DMS153 treated with DMSO at 0.1 percent for 48 hours (cell line): ENCODE data around the gene TUBA1C.
A peak's percentile ranks its signal among the peaks of the same experiment; 100 is the strongest.
"Not testable (repeated sequence)": the region's sequence is repeated elsewhere in the genome, so short reads cannot be mapped to it uniquely, and the experiment has no call there.

ENCODE experiments used
- DNase-seq: peaks from one replicate; lab custom pipeline; 2025; ENCODE audit not compliant: unreplicated experiment; lab: John Stamatoyannopoulos, UW

TUBA1C gene

GRCh38 chr12:49255456-49255855 is 9.4 kb upstream of the TUBA1C start:
- not testable (repeated sequence) for DNase-seq

- DNase-seq = no peak
Observed at GRCh38 chr12:49255857-49256637, 8.8 kb upstream of the TUBA1C start.

DNA sequence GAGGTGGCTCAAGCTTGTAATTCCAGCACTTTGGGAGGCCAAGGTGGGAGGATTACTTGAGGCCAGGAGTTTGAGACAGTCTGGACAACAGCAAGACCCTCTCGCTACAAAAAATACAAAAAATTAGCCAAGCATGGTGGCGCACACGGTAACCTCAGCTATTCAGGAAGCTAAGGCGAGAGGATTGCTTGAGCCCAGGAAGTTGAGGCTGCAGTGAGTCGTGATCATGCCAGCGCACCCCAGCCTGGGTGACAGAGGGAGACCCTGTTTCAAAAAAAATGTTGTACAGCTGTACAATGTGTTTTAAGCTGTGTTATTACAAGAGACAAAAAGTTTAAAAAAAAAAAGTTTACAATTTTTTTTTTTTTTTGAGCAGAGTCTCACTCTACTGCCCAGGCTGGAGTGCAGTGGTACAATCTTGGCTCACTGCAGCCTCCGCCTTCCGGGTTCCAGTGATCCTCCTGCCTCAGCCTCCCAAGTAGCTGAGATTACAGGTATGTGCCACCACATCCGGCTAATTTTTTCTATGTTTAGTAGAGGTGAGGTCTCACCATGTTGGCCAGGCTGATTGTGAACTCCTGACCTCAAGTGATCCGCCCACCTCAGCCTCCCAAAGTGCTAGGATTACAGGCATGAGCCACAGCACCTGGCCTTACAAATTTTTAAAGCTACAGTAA is 7.2 kb upstream of the TUBA1C start:
- not testable (repeated sequence) for DNase-seq

DNA sequence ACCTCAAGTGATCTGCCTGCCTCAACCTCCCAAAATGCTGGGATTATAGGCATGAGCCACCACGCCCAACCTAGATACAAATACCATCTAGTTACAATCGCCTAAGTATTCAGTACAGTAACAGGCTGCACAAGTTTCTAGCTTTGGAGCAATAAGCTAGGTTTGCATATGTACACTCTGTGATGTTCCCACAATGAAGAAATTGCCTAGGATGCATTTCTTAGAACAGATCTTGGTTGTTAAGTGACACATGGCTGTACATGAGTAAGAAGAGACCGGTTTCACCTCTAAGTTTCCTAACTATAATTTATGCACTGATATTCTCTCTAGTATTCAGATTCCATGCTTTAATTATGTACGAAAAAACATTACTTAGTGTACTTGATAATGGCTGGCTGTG is 5.4 kb upstream of the TUBA1C start:
- DNase-seq = no peak

- DNase-seq = no peak
Observed at GRCh38 chr12:49260166-49260565, 4.7 kb upstream of the TUBA1C start.

DNA sequence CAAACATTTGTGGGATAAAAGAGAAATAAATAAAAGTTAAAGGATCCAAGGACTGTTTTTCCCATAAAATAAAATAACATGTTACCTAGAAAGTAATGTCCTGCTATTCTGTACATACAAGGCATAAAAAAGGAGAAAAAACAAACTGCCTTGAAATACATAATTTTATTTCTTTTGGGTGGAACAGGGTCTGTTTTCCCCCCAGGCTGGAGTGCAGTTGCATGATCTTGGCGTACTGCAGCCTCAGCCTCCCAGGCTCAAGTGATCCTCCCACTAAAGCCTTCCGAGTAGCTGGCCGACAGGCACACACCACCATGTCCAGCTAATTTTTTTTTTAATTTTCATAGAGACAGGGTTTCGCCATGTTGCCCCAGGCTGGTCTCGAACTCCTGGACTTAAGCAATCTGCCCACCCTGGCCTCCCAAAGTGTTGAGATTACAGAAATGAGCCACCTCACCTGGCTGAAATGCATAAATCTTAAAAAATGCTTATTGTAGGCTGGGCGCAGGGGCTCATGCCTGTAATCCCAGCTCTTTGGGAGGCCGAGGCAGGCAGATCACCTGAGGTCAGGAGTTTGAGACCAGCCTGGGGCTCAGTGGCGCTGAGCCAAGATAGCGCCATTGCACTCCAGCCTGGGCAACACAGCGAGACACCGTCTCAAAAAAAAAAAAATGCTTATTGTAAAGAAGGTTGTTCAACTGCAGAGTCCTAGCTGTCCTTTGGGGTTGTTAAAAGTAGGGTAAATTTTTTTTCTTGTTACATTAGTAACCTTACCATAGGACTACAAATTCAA is 4.1 kb upstream of the TUBA1C start:
- no peak for DNase-seq

- no peak for DNase-seq
Observed at GRCh38 chr12:49261721-49262120, 3.2 kb upstream of the TUBA1C start.

DNA sequence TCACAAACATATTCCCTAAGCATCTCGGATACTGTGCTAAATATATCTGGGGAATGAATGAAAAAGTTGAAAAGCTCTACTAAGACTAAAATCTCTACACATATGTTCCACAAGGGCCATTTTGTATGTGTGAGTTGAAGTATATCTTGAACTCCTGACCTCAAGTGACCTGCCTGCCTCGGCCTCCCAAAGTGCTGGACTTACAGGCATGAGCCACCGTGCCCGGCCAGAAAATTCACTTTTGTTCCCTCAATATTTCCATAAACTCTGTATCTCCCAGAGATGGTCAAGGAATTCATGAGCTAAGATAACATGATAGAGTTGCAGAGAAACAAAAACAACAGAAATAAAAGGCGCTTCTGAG is 1.5 kb upstream of the TUBA1C start:
- DNase-seq = no peak

DNA sequence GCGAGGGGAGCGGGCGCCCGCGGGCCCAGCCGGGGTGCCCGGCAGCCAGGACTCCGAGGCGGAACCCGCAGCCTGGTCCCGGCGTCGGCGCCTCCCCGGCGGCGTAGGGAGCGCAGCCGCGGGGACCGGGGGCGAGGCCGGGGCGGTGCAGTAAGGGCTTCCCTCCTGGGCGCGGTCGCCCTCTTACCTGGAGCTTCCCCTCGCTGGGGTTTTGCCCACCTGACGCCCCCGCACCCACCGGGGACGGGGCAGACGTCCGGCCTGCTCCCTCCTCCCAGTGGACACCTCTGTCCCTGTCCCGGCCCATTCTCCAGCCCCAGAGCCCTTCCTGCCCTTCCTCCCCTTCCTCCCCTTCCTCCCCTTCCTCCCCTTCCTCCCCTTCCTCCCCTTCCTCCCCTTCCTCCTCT is 413 bp upstream of the TUBA1C start:
- peak; percentile 29 for DNase-seq

- not testable (repeated sequence) for DNase-seq
Observed at GRCh38 chr12:49269191-49269590, 4.3 kb downstream of the TUBA1C start.

- no peak for DNase-seq
Observed at GRCh38 chr12:49272790-49273725, 8.2 kb downstream of the TUBA1C start.

GRCh38 chr12:49273726-49274395 is 9.0 kb downstream of the TUBA1C start:
- DNase-seq = no peak

DNA sequence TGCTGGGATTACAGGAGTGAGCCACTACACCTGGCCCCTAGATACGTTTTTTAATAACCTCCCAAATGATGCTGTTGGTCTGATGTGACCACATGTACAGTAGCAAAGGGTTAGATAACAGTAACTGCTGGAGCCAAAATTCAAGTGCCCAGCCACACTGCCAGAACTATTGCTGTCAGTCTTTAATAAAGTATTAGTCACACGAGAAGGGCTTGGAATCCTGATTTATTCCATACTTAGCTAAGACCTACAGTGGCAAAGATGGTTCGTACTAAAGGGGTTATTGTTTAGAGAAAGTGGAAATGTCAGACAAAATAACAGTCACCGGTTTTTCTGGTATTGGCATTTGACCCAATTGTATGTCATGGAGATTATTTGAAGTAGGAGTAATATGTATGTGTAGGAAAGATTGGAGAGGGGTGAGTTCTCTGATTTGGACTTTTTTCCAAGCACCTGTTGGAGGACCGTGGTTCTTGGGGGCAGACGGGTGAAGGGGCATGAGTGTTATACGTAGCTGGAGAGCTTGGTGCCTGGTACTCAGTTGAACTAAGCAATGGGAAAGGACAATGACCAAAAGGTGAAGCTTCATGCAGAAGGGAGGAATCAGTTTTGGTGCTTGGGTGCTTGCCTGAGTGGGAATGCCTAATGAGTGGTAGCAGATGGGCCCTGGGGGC is 9.7 kb downstream of the TUBA1C start:
- no peak for DNase-seq

GRCh38 chr12:49276304-49277290 is 11.7 kb downstream of the TUBA1C start:
- DNase-seq = no peak

DNA sequence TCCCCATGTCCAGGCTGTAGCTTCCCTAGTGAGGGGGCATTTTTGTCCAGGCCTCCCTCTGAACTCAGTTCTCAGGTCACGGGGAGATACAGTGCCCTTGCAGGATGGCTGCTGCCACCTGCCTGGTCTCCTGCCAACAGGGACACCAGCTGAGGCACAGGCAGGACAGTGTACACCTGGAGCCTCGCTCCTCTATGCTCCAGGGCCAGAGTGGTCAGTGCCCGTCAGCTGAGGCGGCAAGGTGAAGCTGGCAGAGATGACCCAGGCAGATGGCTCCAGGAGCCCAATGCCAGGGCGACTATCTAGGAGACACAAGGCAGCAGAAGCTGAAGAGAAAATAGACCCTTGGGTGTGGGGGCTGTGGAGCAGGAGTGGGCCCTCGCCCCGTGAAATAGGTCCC is 12.6 kb downstream of the TUBA1C start:
- DNase-seq = no peak

DNA sequence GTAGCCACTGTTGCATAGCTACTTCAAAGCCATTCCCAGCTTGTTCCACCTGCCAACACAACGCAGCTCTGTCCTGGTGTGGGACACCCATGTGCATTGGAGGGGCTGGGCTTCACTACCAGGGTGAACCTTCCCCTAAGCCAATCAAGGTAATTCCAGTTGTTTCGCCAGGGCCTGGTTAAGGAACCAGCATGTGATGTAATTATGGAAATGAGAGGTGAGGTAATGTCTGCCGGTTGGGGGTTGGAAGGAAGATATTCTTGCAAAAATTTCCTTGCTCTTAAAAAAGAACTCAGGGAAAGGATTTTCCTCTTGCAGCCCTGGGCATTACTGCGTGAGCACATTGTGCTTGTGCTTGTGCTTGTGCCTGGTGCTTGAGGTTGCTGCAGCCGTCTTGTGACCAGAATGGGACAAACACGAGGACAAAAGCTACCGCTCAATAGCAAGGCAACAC is 14.9 kb downstream of the TUBA1C start:
- peak; percentile 12 for DNase-seq

- not testable (repeated sequence) for DNase-seq
Observed at GRCh38 chr12:49280545-49280944, 15.7 kb downstream of the TUBA1C start.

DNA sequence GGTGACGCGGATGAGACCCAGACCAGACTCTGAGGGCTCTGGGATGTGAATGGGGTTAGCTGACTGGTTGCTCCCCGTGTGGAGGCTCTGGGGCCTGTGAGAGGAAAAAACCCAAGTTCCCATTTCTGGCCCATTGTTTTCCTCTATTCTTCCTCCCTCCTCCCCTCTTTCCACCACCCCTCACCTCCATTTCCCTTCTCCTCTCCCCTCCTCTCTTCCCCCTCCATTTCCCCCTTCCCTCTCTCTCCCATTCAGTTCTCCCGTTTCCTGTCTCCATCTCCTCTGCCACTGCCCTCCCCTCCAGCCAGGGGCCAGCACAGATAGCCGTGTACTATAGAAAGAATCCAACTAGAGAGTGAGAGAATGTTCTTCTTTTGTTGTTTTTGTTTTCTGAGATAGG is 17.4 kb downstream of the TUBA1C start:
- no peak for DNase-seq
